ENCODE results near the gene CIC. TPM values are rescaled to one million over a fixed set of nuclear protein-coding genes. Genes with fewer than 3 reads are reported as not detected.

CIC gene
- total RNA-seq, 3 donors from 2014 or later (not counting 1 experiment from before 2014, with no cell fraction given): 95.4 to 121 (median 108) TPM

- ATAC-seq (no peak), DNase-seq (no peak)
- no peak overlapping the region for H3K27ac Mint-ChIP-seq
- Histone ChIP-seq H3K4me3 (ENCODE audit: low read length) (no peak overlapping the region), H3K9me3 (ENCODE audit: control insufficient read depth, insufficient read depth, low read length) (no peaks in the 10 kb centered on the region), H3K4me1 (ENCODE audit: control insufficient read depth, insufficient read depth, low read length) (no peaks in the 10 kb centered on the region), H3K36me3 (ENCODE audit: control insufficient read depth, insufficient read depth, low read length) (peaks cover 53% of the 10 kb centered on the region), H3K27ac (ENCODE audit: low read length) (no peak overlapping the region), H3K27me3 (ENCODE audit: control insufficient read depth, insufficient read depth, low read length) (no peaks in the 10 kb centered on the region)
- no peaks in the 10 kb centered on the region for H3K36me3 Mint-ChIP-seq
- no peaks in the 10 kb centered on the region for H3K9me3 Mint-ChIP-seq
- intact Hi-C loops (cut with micrococcal nuclease): no loop called here
- H3K4me3 Mint-ChIP-seq: no peak overlapping the region
- TF ChIP-seq CTCF (IDR thresholded peaks at IDR 0.05): no peak
- H3K4me1 Mint-ChIP-seq: peaks cover 0 to 12% of the 10 kb centered on the region in 2 donors
- no peaks in the 10 kb centered on the region for H3K27me3 Mint-ChIP-seq (ENCODE audit: low read depth in 2 of 2)
- 96% methylated on average over 14 of the region's 14 CpGs for WGBS (ENCODE audit: insufficient coverage)
These were observed 23.9 kb downstream of the CIC start for GRCh38 chr19:42292963-42293362.

- H3K4me3 Mint-ChIP-seq: no peak overlapping the region
- no peak overlapping the region for H3K27ac Mint-ChIP-seq
- ATAC-seq (no peak), DNase-seq (no peak)
- H3K4me1 ChIP-seq (ENCODE audit: control insufficient read depth, insufficient read depth, low read length): no peaks in the 10 kb centered on the region
- no peaks in the 10 kb centered on the region for H3K27me3 Mint-ChIP-seq (ENCODE audit: low read depth in 2 of 2)
- no peak for TF ChIP-seq CTCF (IDR thresholded peaks at IDR 0.05)
- H3K36me3 Mint-ChIP-seq: no peaks in the 10 kb centered on the region
- intact Hi-C loops (cut with micrococcal nuclease): no loop called here
- H3K27me3 ChIP-seq (ENCODE audit: control insufficient read depth, insufficient read depth, low read length): no peaks in the 10 kb centered on the region
- H3K9me3 Mint-ChIP-seq: no peaks in the 10 kb centered on the region
- H3K4me1 Mint-ChIP-seq: peaks cover 0 to 12% of the 10 kb centered on the region in 2 donors
- H3K36me3 ChIP-seq (ENCODE audit: control insufficient read depth, insufficient read depth, low read length): peaks cover 48% of the 10 kb centered on the region
- no peaks in the 10 kb centered on the region for H3K9me3 ChIP-seq (ENCODE audit: control insufficient read depth, insufficient read depth, low read length)
- no peak overlapping the region for H3K27ac ChIP-seq (ENCODE audit: low read length)
- WGBS (ENCODE audit: insufficient coverage): 97% methylated on average over 17 of the region's 17 CpGs
- no peak overlapping the region for H3K4me3 ChIP-seq (ENCODE audit: low read length)
These were observed 24.5 kb downstream of the CIC start for GRCh38 chr19:42293540-42293939.

GRCh38 chr19:42293948-42294347, 24.9 kb downstream of the CIC start:
- WGBS (ENCODE audit: insufficient coverage): 95% methylated on average over 15 of the region's 15 CpGs
- Mint-ChIP-seq H3K9me3 (no peaks in the 10 kb centered on the region), H3K27ac (no peak overlapping the region), H3K4me3 (no peak overlapping the region), H3K36me3 (no peaks in the 10 kb centered on the region), H3K27me3 (ENCODE audit: low read depth in 2 of 2) (no peaks in the 10 kb centered on the region), H3K4me1 (peaks cover 0 to 12% of the 10 kb centered on the region in 2 donors)
- Histone ChIP-seq H3K9me3 (ENCODE audit: control insufficient read depth, insufficient read depth, low read length) (no peaks in the 10 kb centered on the region), H3K4me1 (ENCODE audit: control insufficient read depth, insufficient read depth, low read length) (no peaks in the 10 kb centered on the region), H3K36me3 (ENCODE audit: control insufficient read depth, insufficient read depth, low read length) (peaks cover 44% of the 10 kb centered on the region), H3K27ac (ENCODE audit: low read length) (no peak overlapping the region), H3K4me3 (ENCODE audit: low read length) (no peak overlapping the region), H3K27me3 (ENCODE audit: control insufficient read depth, insufficient read depth, low read length) (no peaks in the 10 kb centered on the region)
- intact Hi-C loops (cut with micrococcal nuclease): no loop called here
- TF ChIP-seq CTCF (IDR thresholded peaks at IDR 0.05): no peak
- ATAC-seq (no peak), DNase-seq (no peak)

GRCh38 chr19:42294471-42295137, 25.6 kb downstream of the CIC start:
- ATAC-seq: no peak
- Mint-ChIP-seq H3K36me3 (no peaks in the 10 kb centered on the region), H3K4me3 (no peak overlapping the region), H3K9me3 (no peaks in the 10 kb centered on the region), H3K4me1 (peaks cover 0 to 12% of the 10 kb centered on the region in 2 donors), H3K27ac (no peak overlapping the region), H3K27me3 (ENCODE audit: low read depth in 2 of 2) (no peaks in the 10 kb centered on the region)
- H3K9me3 ChIP-seq (ENCODE audit: control insufficient read depth, insufficient read depth, low read length): no peaks in the 10 kb centered on the region
- DNase-seq: no peak
- TF ChIP-seq CTCF (IDR thresholded peaks at IDR 0.05): no peak
- intact Hi-C loops (cut with micrococcal nuclease): loop anchor here (5.0 kb wide), 1 partner anchor 117 kb away; no protein-coding TSS in a partner anchor
- peaks cover 40% of the 10 kb centered on the region for H3K36me3 ChIP-seq (ENCODE audit: control insufficient read depth, insufficient read depth, low read length)
- no peaks in the 10 kb centered on the region for H3K27me3 ChIP-seq (ENCODE audit: control insufficient read depth, insufficient read depth, low read length)
- WGBS (ENCODE audit: insufficient coverage): 93% methylated on average over 24 of the region's 24 CpGs
- H3K4me3 ChIP-seq (ENCODE audit: low read length): no peak overlapping the region
- no peak overlapping the region for H3K27ac ChIP-seq (ENCODE audit: low read length)
- no peaks in the 10 kb centered on the region for H3K4me1 ChIP-seq (ENCODE audit: control insufficient read depth, insufficient read depth, low read length)
